ENCODE measurements around the gene CEP63. TPM values are rescaled to one million over a fixed set of nuclear protein-coding genes. Genes with fewer than 3 reads are reported as not detected.

The CEP63 gene
- total RNA-seq, 1 experiment from 2014 or later, result 19.1 TPM

DNA sequence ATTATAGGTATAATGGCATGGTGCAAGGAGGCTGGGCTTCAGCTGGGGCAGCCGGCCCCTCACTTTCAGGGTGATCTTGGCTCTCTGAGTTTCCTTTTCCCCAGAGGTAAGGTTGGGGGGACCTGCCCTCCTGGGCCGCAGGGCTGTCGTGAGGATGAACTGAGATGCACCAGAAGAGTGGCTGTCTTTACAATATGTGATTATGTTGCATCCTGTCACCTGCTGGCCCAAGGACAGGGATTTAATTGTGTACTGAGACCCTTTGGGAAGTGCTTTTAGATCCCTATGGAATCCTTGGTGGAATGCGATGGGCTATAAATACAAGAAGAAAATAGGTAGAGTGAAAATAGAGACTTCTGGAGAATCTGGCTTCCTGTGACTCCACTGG lies 22.2 kb upstream of the CEP63 start:
- Histone ChIP-seq H2AFZ (ENCODE audit: low read depth, low read length, poor library complexity, severe bottlenecking) (no peak overlapping the region), H3K9ac (ENCODE audit: low read length) (no peak overlapping the region), H3K27me3 (ENCODE audit: insufficient read depth, low read length) (no peaks in the 10 kb centered on the region), H4K20me1 (ENCODE audit: insufficient read depth) (no peaks in the 10 kb centered on the region), H3K4me2 (ENCODE audit: low read length) (no peak overlapping the region), H3K79me2 (ENCODE audit: insufficient read depth, low read length) (no peaks in the 10 kb centered on the region), H3K9me2 (ENCODE audit: insufficient read depth) (no peaks in the 10 kb centered on the region), H3K9me3 (ENCODE audit: control insufficient read depth in 1 of 2, insufficient read depth in 1 of 2, low read depth in 1 of 2, low read length in 2 of 2) (no peaks in the 10 kb centered on the region), H3K36me3 (ENCODE audit: control insufficient read depth in 1 of 2, insufficient read depth in 2 of 2, low read length in 2 of 2) (no peaks in the 10 kb centered on the region), H3K4me3 (replicated peaks in 1 of 2; ENCODE audit: low read depth in 1 of 2, low read length in 2 of 2) (no peak overlapping the region), H3K27ac (ENCODE audit: low read depth, low read length) (no peak overlapping the region), H3K4me1 (ENCODE audit: control insufficient read depth in 1 of 2, insufficient read depth in 2 of 2, low read length in 2 of 2) (no peaks in the 10 kb centered on the region)
- RAD21 ChIA-PET (ENCODE audit: low non-redundant PET in 1 of 2, low total read pairs in 2 of 2, uncharacterized antibody in 2 of 2, unreplicated experiment in 2 of 2), result no interaction called here
- intact Hi-C loops (cut with micrococcal nuclease), result no loop called here
- ATAC-seq, result no peak
- CTCF ChIA-PET, result no interaction called here
- DNase-seq (ENCODE audit: low read depth, low spot score), result no peak
- POLR2A ChIA-PET, result no interaction called here
- no TSS peak for BruUV-seq (replicated peaks)
- TF ChIP-seq RAD21 (IDR thresholded peaks at IDR 0.05; ENCODE audit: low read depth), result no peak
- TF ChIP-seq, protein P1, sequence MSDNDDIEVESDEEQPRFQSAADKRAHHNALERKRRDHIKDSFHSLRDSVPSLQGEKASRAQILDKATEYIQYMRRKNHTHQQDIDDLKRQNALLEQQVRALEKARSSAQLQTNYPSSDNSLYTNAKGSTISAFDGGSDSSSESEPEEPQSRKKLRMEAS (IDR thresholded peaks at IDR 0.05), result no peak
- TF ChIP-seq, protein P2, sequence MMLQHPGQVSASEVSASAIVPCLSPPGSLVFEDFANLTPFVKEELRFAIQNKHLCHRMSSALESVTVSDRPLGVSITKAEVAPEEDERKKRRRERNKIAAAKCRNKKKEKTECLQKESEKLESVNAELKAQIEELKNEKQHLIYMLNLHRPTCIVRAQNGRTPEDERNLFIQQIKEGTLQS (IDR thresholded peaks at IDR 0.05), result no peak
- TF ChIP-seq, protein P3, sequence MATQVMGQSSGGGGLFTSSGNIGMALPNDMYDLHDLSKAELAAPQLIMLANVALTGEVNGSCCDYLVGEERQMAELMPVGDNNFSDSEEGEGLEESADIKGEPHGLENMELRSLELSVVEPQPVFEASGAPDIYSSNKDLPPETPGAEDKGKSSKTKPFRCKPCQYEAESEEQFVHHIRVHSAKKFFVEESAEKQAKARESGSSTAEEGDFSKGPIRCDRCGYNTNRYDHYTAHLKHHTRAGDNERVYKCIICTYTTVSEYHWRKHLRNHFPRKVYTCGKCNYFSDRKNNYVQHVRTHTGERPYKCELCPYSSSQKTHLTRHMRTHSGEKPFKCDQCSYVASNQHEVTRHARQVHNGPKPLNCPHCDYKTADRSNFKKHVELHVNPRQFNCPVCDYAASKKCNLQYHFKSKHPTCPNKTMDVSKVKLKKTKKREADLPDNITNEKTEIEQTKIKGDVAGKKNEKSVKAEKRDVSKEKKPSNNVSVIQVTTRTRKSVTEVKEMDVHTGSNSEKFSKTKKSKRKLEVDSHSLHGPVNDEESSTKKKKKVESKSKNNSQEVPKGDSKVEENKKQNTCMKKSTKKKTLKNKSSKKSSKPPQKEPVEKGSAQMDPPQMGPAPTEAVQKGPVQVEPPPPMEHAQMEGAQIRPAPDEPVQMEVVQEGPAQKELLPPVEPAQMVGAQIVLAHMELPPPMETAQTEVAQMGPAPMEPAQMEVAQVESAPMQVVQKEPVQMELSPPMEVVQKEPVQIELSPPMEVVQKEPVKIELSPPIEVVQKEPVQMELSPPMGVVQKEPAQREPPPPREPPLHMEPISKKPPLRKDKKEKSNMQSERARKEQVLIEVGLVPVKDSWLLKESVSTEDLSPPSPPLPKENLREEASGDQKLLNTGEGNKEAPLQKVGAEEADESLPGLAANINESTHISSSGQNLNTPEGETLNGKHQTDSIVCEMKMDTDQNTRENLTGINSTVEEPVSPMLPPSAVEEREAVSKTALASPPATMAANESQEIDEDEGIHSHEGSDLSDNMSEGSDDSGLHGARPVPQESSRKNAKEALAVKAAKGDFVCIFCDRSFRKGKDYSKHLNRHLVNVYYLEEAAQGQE (IDR thresholded peaks at IDR 0.05; ENCODE audit: low read depth), result no peak
- TF ChIP-seq FOSL1 (IDR thresholded peaks at IDR 0.05; ENCODE audit: low read depth), result no peak
- no peak for TF ChIP-seq TCF7L2 (IDR thresholded peaks at IDR 0.05; ENCODE audit: borderline replicate concordance, extremely low read depth, insufficient read depth, insufficient read length)
- no peak for TF ChIP-seq YY1 (IDR thresholded peaks at IDR 0.05; ENCODE audit: extremely low read depth, insufficient replicate concordance, low read depth, low read length)
- TF ChIP-seq EGR1 (IDR thresholded peaks at IDR 0.05; ENCODE audit: low read depth), result no peak
- TF ChIP-seq EZH2phosphoT487 (IDR thresholded peaks at IDR 0.05; ENCODE audit: borderline replicate concordance), result no peak
- no peak for TF ChIP-seq POLR2AphosphoS5 (IDR thresholded peaks at IDR 0.05; ENCODE audit: low read depth, low read length)
- no peak for TF ChIP-seq ZNF274 (IDR thresholded peaks at IDR 0.05; ENCODE audit: low read depth, low read length)
- TF ChIP-seq ELF1 (IDR thresholded peaks at IDR 0.05; ENCODE audit: borderline replicate concordance, low read depth), result no peak
- TF ChIP-seq ZFX (IDR thresholded peaks at IDR 0.05), result no peak

All from HCT116 (cell line).